Peyer's patch (tissue), 4 donors: ENCODE results near the gene NACC2. TPM values are rescaled to one million over a fixed set of nuclear protein-coding genes. Genes with fewer than 3 reads are reported as not detected.

Experiments used
- DNase-seq, 3 donors: peaks; one replicate each; pipeline ENCODE4 v3.0.0-alpha.2; 2017 to 2019
- H3K27ac ChIP-seq, 4 donors: fragments of 200-600 bp; sonication (generic); one replicate each; pipeline ENCODE4 v1.5.1; 2016 to 2019
- H3K27me3 ChIP-seq, 2 donors: fragments of 200-600 bp; sonication (generic); one replicate each; pipeline ENCODE4 v1.5.1; 2019
- H3K36me3 ChIP-seq, 3 donors: fragments of 200-600 bp; sonication (generic); one replicate each; pipeline ENCODE4 v1.5.1; 2016 to 2019
- H3K4me1 ChIP-seq, 4 donors: fragments of 200-600 bp; sonication (generic); one replicate each; pipeline ENCODE4 v1.5.1; 2016 to 2019
- H3K4me3 ChIP-seq, 4 donors: fragments of 200-600 bp; sonication (generic); 1 replicate in 3 of 4; 2 replicates in 1 of 4; pipeline ENCODE4 v1.5.1; 2016 to 2019; ENCODE audit warnings: mild to moderate bottlenecking in 1 of 4
- H3K9me3 ChIP-seq, 4 donors: fragments of 200-600 bp; sonication (generic); one replicate each; pipeline ENCODE4 v1.5.1; 2016 to 2019; ENCODE audit warnings: mild to moderate bottlenecking in 1 of 4
- CTCF ChIP-seq, 6 experiments: fragments of 450-650 bp in 4 of 6; fragments of 200-600 bp in 2 of 6; sonication (generic) in 1 of 6; IDR thresholded peaks; one replicate each; pipeline ENCODE4 v1.5.1; 2017 to 2019; ENCODE audit warnings: antibody characterized with exemption in 6 of 6, mild to moderate bottlenecking in 3 of 6, moderate library complexity in 1 of 6
- POLR2A ChIP-seq, 2 donors: fragments of 450-650 bp; IDR thresholded peaks; one replicate each; pipeline ENCODE4 v1.5.1; 2017; ENCODE audit warnings: antibody characterized with exemption in 2 of 2, mild to moderate bottlenecking in 2 of 2, moderate library complexity in 2 of 2
- total RNA-seq, 4 donors: library from RNA; depleted of rRNA; stranded (reverse); fragments of >200 nt; gene quantifications; one replicate each; pipeline ENCODE4 v1.1.0, GENCODE V29; 2016

Gene NACC2
- total RNA-seq, 4 donors from 2014 or later, result 8.3 to 24.3 (median 23.1) TPM

- H3K4me1 ChIP-seq, result peaks cover 4 to 39% (median 12%) of the 10 kb centered on the region in 4 donors
Measured at GRCh38 chr9:136049491-136050265, 45.4 kb downstream of the NACC2 start.

GRCh38 chr9:136048560-136049411, 46.3 kb downstream of the NACC2 start:
- TF ChIP-seq POLR2A (IDR thresholded peaks at IDR 0.05), result no peak
- no peak for TF ChIP-seq CTCF (IDR thresholded peaks at IDR 0.05)
- Histone ChIP-seq H3K27me3 (no peaks in the 10 kb centered on the region), H3K27ac (no peak overlapping the region), H3K4me3 (no peak overlapping the region), H3K4me1 (peaks cover 4 to 36% (median 12%) of the 10 kb centered on the region in 4 donors), H3K9me3 (no peaks in the 10 kb centered on the region), H3K36me3 (peaks cover 0 to 49% (median 0%) of the 10 kb centered on the region in 3 donors)
- no peak for DNase-seq

More at GRCh38 chr9:136049491-136050265, 45.4 kb downstream of the NACC2 start:
- no peaks in the 10 kb centered on the region for H3K9me3 ChIP-seq
- H3K27me3 ChIP-seq, result no peaks in the 10 kb centered on the region
- no peak for DNase-seq
- TF ChIP-seq POLR2A (IDR thresholded peaks at IDR 0.05), result no peak
- TF ChIP-seq CTCF (IDR thresholded peaks at IDR 0.05), result no peak
- peaks cover 0 to 44% (median 0%) of the 10 kb centered on the region in 3 donors for H3K36me3 ChIP-seq
- H3K4me3 ChIP-seq, result no peak overlapping the region
- no peak overlapping the region for H3K27ac ChIP-seq

GRCh38 chr9:136047775-136048559, 47.1 kb downstream of the NACC2 start:
- Histone ChIP-seq H3K27me3 (no peaks in the 10 kb centered on the region), H3K4me3 (no peak overlapping the region), H3K9me3 (no peaks in the 10 kb centered on the region), H3K4me1 (peaks cover 4 to 28% (median 11%) of the 10 kb centered on the region in 4 donors), H3K27ac (no peak overlapping the region), H3K36me3 (peaks cover 0 to 49% (median 0%) of the 10 kb centered on the region in 3 donors)
- no peak for DNase-seq
- TF ChIP-seq POLR2A (IDR thresholded peaks at IDR 0.05) (no peak), CTCF (IDR thresholded peaks at IDR 0.05) (no peak)

- DNase-seq, result peak in 1 of 3 donors; percentile 49
- H3K4me3 ChIP-seq, result no peak overlapping the region
- peaks cover 0 to 20% (median 7%) of the 10 kb centered on the region in 4 donors for H3K4me1 ChIP-seq
- TF ChIP-seq CTCF (IDR thresholded peaks at IDR 0.05) (no peak), POLR2A (IDR thresholded peaks at IDR 0.05) (no peak)
- no peaks in the 10 kb centered on the region for H3K27me3 ChIP-seq
- H3K36me3 ChIP-seq, result peaks cover 0 to 49% (median 0%) of the 10 kb centered on the region in 3 donors
- no peaks in the 10 kb centered on the region for H3K9me3 ChIP-seq
- H3K27ac ChIP-seq, result no peak overlapping the region
Measured at GRCh38 chr9:136047076-136047774, 47.9 kb downstream of the NACC2 start.

GRCh38 chr9:136046554-136046920, 48.6 kb downstream of the NACC2 start:
- Histone ChIP-seq H3K36me3 (peaks cover 0 to 49% (median 0%) of the 10 kb centered on the region in 3 donors), H3K9me3 (no peaks in the 10 kb centered on the region), H3K27me3 (no peaks in the 10 kb centered on the region), H3K27ac (no peak overlapping the region), H3K4me1 (peaks cover 0 to 14% (median 6%) of the 10 kb centered on the region in 4 donors), H3K4me3 (no peak overlapping the region)
- TF ChIP-seq POLR2A (IDR thresholded peaks at IDR 0.05), result no peak
- no peak for TF ChIP-seq CTCF (IDR thresholded peaks at IDR 0.05)
- DNase-seq, result no peak
